PFSK-1 (cell line): ENCODE results near the gene UBE2Q1. TPM values are rescaled to one million over a fixed set of nuclear protein-coding genes. Genes with fewer than 3 reads are reported as not detected.

Experiments used
- FOXP2 ChIP-seq: optimal IDR thresholded peaks from 2 replicates; pipeline ENCODE3; 2011; ENCODE audit warnings: borderline replicate concordance, control low read depth, inconsistent platforms; ENCODE audit not compliant: insufficient read depth; ENCODE audit errors: extremely low read length, extremely low read depth
- POLR2AphosphoS5 ChIP-seq: IDR thresholded peaks from 2 replicates; pipeline ENCODE4 v1.6.1; 2012; ENCODE audit warnings: low read depth, mild to moderate bottlenecking, control low read depth, low read length, moderate library complexity
- SIN3A ChIP-seq: IDR thresholded peaks from 2 replicates; pipeline ENCODE4 v1.6.1; 2012; ENCODE audit warnings: mild to moderate bottlenecking, low read length, moderate library complexity, borderline replicate concordance; ENCODE audit not compliant: insufficient read depth
- TAF1 ChIP-seq: IDR thresholded peaks from 2 replicates; pipeline ENCODE4 v1.6.1; 2012; ENCODE audit warnings: low read length, control low read depth, borderline replicate concordance; ENCODE audit not compliant: insufficient read depth
- polyA plus RNA-seq: library from polyadenylated mRNA; unstranded; fragments of >200 nt; gene quantifications from one replicate; pipeline ENCODE4 v1.2.1, GENCODE V29; 2012; ENCODE audit warnings: low read depth, missing spikeins; ENCODE audit not compliant: insufficient read length
- TF ChIP-seq, protein P1 (sequence below), 2 experiments: IDR thresholded peaks; 2 replicates each; pipeline versions ENCODE4 v1.6.1 to v1.8.0; 2011 to 2012; ENCODE audit warnings: low read depth in 2 of 2, low read length in 2 of 2, control low read depth in 1 of 2, inconsistent platforms in 1 of 2, mild to moderate bottlenecking in 1 of 2, moderate library complexity in 1 of 2; ENCODE audit not compliant: insufficient read depth in 1 of 2

Gene UBE2Q1
- 179 TPM for polyA plus RNA-seq

DNA sequence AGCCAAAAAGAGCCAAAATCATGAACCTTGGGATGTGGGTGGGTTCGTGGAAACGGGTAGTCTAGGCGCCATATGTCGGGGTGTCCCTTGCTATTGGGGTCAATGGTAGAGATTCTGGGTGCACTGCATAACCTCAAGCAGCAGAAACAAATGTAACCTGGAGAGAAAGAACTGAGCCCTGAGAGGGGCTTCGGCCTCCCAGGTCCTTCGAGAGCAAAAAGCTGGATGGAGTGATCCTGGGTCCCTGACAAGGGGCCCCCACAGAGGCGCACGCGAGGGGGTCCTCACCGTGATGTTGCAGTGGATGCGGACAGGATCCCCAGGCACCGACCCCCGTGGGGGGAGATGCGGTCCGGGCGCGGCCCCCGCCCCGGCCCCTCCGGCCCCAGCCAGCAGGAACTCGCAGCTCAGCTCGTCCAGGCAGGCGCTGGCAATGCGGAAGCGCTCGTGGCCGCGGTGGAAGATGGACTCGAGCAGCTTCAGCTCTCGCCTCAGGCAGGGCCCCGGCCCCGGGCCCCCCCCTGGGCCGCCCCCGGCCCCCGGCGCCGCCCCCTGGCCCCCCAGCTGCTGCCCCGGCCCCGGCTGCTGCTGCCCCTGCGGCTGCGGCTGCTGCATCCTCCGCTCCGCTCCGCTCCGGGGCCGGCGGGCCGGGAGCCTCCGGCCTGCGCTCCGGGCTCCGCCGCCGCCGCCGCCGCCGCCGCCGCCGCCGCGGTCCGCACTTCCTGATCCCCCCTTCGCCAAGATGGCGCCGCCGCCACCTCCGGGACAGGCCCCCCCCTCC is at the start of gene UBE2Q1:
TSS of gene UBE2Q1 (minus strand) at position 724 of the 781 bp plus-strand sequence. CDS start at position 615, 109 bp downstream.
- TF ChIP-seq POLR2AphosphoS5: no peak; the same call in 1 of the 2 replicates
- no peak for TF ChIP-seq SIN3A
- no peak for TF ChIP-seq TAF1
- TF ChIP-seq, protein P1, sequence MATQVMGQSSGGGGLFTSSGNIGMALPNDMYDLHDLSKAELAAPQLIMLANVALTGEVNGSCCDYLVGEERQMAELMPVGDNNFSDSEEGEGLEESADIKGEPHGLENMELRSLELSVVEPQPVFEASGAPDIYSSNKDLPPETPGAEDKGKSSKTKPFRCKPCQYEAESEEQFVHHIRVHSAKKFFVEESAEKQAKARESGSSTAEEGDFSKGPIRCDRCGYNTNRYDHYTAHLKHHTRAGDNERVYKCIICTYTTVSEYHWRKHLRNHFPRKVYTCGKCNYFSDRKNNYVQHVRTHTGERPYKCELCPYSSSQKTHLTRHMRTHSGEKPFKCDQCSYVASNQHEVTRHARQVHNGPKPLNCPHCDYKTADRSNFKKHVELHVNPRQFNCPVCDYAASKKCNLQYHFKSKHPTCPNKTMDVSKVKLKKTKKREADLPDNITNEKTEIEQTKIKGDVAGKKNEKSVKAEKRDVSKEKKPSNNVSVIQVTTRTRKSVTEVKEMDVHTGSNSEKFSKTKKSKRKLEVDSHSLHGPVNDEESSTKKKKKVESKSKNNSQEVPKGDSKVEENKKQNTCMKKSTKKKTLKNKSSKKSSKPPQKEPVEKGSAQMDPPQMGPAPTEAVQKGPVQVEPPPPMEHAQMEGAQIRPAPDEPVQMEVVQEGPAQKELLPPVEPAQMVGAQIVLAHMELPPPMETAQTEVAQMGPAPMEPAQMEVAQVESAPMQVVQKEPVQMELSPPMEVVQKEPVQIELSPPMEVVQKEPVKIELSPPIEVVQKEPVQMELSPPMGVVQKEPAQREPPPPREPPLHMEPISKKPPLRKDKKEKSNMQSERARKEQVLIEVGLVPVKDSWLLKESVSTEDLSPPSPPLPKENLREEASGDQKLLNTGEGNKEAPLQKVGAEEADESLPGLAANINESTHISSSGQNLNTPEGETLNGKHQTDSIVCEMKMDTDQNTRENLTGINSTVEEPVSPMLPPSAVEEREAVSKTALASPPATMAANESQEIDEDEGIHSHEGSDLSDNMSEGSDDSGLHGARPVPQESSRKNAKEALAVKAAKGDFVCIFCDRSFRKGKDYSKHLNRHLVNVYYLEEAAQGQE (IDR thresholded peaks at IDR 0.05; ENCODE audit: insufficient read depth in 1 of 2, low read depth in 2 of 2, low read length in 2 of 2): no peak
- no peak for TF ChIP-seq FOXP2

DNA sequence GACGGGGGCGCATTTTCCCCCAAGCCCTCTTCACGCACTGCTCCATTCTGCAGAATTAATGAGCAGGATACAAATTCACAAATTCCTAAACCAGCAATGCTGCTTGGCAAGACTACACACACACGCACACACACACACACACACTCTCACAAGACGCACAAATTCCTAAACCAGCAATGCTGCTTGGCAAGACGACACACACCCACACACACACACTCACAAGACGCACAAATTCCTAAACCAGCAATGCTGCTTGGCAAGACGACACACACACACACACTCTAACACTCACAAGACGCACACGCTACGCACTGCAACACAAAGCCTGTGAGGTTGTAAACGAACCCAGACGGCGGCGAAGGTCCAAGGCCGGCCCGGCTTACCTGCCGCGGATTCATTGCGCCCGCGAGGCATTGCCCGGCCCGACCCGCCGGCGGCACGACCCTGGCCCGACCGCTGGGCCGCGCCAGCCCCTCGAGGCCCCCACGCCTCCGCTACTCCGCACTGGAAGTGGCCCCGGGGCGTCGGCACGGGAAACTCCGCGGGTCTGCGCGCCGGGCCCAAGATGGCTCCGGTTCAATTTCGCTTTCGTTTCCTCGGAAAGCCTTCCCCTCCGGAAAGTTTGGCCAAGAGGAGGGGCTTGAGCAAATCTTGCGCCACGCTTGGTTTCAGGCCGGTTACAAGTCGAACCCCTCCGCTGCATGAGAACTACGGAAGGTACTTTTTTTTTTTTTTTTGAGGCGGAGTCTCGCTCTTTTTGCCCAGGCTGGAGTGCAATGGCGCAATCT is 49.3 kb upstream of the UBE2Q1 start, which contains the start of gene ADAR:
TSS of gene ADAR (minus strand) at position 578 of the 788 bp plus-strand sequence. CDS start at position 398, 180 bp downstream.
- TF ChIP-seq TAF1 (peak; percentile 68; the same call in 1 of the 2 replicates), SIN3A (peak; percentile 70; the same call in 1 of the 2 replicates), FOXP2 (no peak), POLR2AphosphoS5 (peak; percentile 46; the same call in 1 of the 2 replicates)
- TF ChIP-seq, protein P1 (IDR thresholded peaks at IDR 0.05; ENCODE audit: insufficient read depth in 1 of 2, low read depth in 2 of 2, low read length in 2 of 2): no peak

DNA sequence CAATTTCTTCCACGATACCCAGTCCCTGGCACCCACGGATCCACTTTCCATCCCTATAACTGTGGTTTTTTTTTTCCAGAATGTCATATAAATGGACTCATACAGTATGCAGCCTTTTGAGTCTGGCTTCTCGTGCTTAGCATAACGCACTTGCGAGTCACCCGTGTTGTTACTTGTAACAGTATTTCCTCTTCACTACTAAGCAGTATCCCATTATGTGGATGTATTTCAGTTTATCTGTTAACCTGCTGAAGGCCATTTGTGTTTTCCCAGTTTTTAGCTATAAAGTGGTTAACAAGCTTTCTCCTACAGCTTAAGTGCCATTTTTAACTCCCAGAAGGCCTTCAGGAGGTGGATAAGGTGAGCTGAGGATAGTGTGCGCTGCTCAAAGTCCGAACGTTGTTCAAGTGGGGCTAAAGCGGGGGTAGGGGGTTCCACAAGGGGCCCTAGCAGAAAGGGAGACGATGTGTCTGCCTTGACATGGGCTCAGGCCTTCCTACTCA is 48.7 kb upstream of the UBE2Q1 start:
- TF ChIP-seq, protein P1 (IDR thresholded peaks at IDR 0.05; ENCODE audit: insufficient read depth in 1 of 2, low read depth in 2 of 2, low read length in 2 of 2): no peak
- TF ChIP-seq FOXP2 (no peak), POLR2AphosphoS5 (no peak), TAF1 (no peak), SIN3A (no peak)

DNA sequence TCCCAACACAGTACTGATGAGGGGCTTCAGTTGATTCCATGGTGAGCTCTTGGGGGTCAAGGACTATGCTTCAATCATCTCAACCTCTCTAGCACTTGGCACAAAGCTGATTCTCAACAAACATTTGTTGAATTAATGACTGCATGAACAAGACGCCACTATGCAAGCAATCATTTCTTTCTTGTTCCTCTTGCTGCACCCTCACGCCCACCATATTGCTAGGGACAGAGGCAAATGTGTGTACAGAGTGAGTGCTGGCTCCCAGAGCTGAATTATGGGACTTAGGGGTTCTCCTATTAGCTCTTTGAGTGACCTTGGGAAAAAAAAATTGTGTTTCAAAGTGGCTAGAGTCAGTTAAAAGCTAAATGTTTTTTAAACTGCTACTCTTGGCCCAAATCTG is 47.1 kb upstream of the UBE2Q1 start:
- TF ChIP-seq POLR2AphosphoS5: no peak

DNA sequence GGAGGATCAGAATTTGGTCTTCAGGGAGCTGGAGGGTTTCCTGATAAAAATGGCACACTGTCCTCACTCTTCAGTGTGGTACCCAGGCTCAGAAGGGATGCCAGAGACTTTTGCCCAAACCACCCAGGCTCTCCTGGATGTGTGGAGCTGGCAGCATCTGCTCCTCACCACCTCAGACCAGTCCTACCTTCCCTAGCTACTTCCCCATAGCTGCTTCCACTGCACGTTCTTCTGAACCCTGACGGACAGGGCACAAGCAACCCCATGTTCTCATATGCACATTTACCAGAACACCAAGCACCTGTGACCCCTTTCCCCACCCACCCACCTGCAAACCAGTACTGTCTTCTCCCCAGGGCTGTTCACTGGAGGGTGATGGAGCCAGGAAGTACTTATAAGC is 44.9 kb upstream of the UBE2Q1 start:
- TF ChIP-seq POLR2AphosphoS5 (no peak), SIN3A (no peak), TAF1 (no peak), FOXP2 (no peak)
- TF ChIP-seq, protein P1 (IDR thresholded peaks at IDR 0.05; ENCODE audit: insufficient read depth in 1 of 2, low read depth in 2 of 2, low read length in 2 of 2): no peak
